ENCODE results near the gene TAS2R19. TPM values are rescaled to one million over a fixed set of nuclear protein-coding genes. Genes with fewer than 3 reads are reported as not detected.
"Not testable (repeated sequence)": the region's sequence is repeated elsewhere in the genome, so short reads cannot be mapped to it uniquely, and the experiment has no call there.

Gene TAS2R19
- 1 to 10 TPM; 3.2 to 4.7 TPM for total RNA-seq

GRCh38 chr12:11022520-11022919, at the start of gene TAS2R19:
TAS2R19 (minus strand) TSS chr12:11022620; CDS start chr12:11022571, 49 bp downstream.
- ATAC-seq, result no peak
- Mint-ChIP-seq H3K36me3 (peaks cover 11 to 23% of the 10 kb centered on the region in 2 donors), H3K9me3 (peaks cover 6% of the 10 kb centered on the region in 2 donors), H3K27ac (no peak within 1 kb of the TSS)
- DNase-seq (ENCODE audit: low spot score in 2 of 2), result no peak

GRCh38 chr12:11071414-11071813, 49.0 kb upstream of the TAS2R19 start:
- Mint-ChIP-seq H3K27ac (no peak overlapping the region), H3K9me3 (no peaks in the 10 kb centered on the region), H3K36me3 (peaks cover 5 to 40% of the 10 kb centered on the region in 2 donors)
- ATAC-seq (no peak), DNase-seq (ENCODE audit: low spot score in 2 of 2) (no peak)

GRCh38 chr12:11070999-11071398, 48.6 kb upstream of the TAS2R19 start:
- Mint-ChIP-seq H3K27ac (no peak overlapping the region), H3K36me3 (peaks cover 5 to 40% of the 10 kb centered on the region in 2 donors), H3K9me3 (no peaks in the 10 kb centered on the region)
- DNase-seq (ENCODE audit: low spot score in 2 of 2), result no peak
- no peak for ATAC-seq

- H3K36me3 Mint-ChIP-seq, result peaks cover 5 to 40% of the 10 kb centered on the region in 2 donors
- ATAC-seq, result no peak
- no peaks in the 10 kb centered on the region for H3K9me3 Mint-ChIP-seq
Measured at GRCh38 chr12:11069854-11070365, 47.5 kb upstream of the TAS2R19 start.

GRCh38 chr12:11067514-11067913, 45.1 kb upstream of the TAS2R19 start:
- Mint-ChIP-seq H3K9me3 (no peaks in the 10 kb centered on the region), H3K36me3 (peaks cover 5 to 36% of the 10 kb centered on the region in 2 donors)
- ATAC-seq, result no peak

More at GRCh38 chr12:11069854-11070365, 47.5 kb upstream of the TAS2R19 start:
- no peak overlapping the region for H3K27ac Mint-ChIP-seq
- DNase-seq (ENCODE audit: low spot score in 2 of 2), result no peak

GRCh38 chr12:11062194-11062593, 39.8 kb upstream of the TAS2R19 start, which contains the start of gene TAS2R46:
TAS2R46 (minus strand) TSS chr12:11062294; CDS start chr12:11062294, 0 bp downstream.
- ATAC-seq; H3K27ac Mint-ChIP-seq; H3K9me3 Mint-ChIP-seq; DNase-seq (ENCODE audit: low spot score in 2 of 2): not testable (repeated sequence)
- H3K36me3 Mint-ChIP-seq, result peaks cover 0 to 16% of the 10 kb centered on the region in 2 donors

More at GRCh38 chr12:11067514-11067913, 45.1 kb upstream of the TAS2R19 start:
- no peak overlapping the region for H3K27ac Mint-ChIP-seq
- no peak for DNase-seq (ENCODE audit: low spot score in 2 of 2)

- Mint-ChIP-seq H3K27ac (no peak overlapping the region), H3K36me3 (peaks cover 0 to 25% of the 10 kb centered on the region in 2 donors), H3K9me3 (no peaks in the 10 kb centered on the region)
- DNase-seq (ENCODE audit: low spot score in 2 of 2) (no peak), ATAC-seq (peak in 1 of 2 donors; percentile 38)
Measured at GRCh38 chr12:11059784-11060183, 37.4 kb upstream of the TAS2R19 start.

- ATAC-seq, result no peak
- DNase-seq (ENCODE audit: low spot score in 2 of 2), result no peak
- Mint-ChIP-seq H3K27ac (no peak overlapping the region), H3K9me3 (no peaks in the 10 kb centered on the region), H3K36me3 (peaks cover 0 to 20% of the 10 kb centered on the region in 2 donors)
Measured at GRCh38 chr12:11059041-11059440, 36.6 kb upstream of the TAS2R19 start.

GRCh38 chr12:11055306-11055705, 32.9 kb upstream of the TAS2R19 start:
- Mint-ChIP-seq H3K9me3 (peaks cover 9 to 14% of the 10 kb centered on the region in 2 donors), H3K27ac (no peak overlapping the region), H3K36me3 (peaks cover 10 to 36% of the 10 kb centered on the region in 2 donors)
- DNase-seq (ENCODE audit: low spot score in 2 of 2), result no peak
- ATAC-seq, result no peak

GRCh38 chr12:11049806-11050531, 27.5 kb upstream of the TAS2R19 start:
- Mint-ChIP-seq H3K9me3 (peaks cover 9 to 14% of the 10 kb centered on the region in 2 donors), H3K36me3 (peaks cover 24 to 38% of the 10 kb centered on the region in 2 donors)
- ATAC-seq; H3K27ac Mint-ChIP-seq; DNase-seq (ENCODE audit: low spot score in 2 of 2): not testable (repeated sequence)

GRCh38 chr12:11041366-11041765, 18.9 kb upstream of the TAS2R19 start:
- not testable (repeated sequence) for H3K9me3 Mint-ChIP-seq; DNase-seq (ENCODE audit: low spot score in 2 of 2); ATAC-seq; H3K27ac Mint-ChIP-seq
- H3K36me3 Mint-ChIP-seq, result peaks cover 24 to 29% of the 10 kb centered on the region in 2 donors

- H3K9me3 Mint-ChIP-seq, result peaks cover 0 to 3% of the 10 kb centered on the region in 2 donors
- ATAC-seq (no peak), DNase-seq (ENCODE audit: low spot score in 2 of 2) (no peak)
- peaks cover 23 to 31% of the 10 kb centered on the region in 2 donors for H3K36me3 Mint-ChIP-seq
- H3K27ac Mint-ChIP-seq, result no peak overlapping the region
Measured at GRCh38 chr12:11040162-11040561, 17.7 kb upstream of the TAS2R19 start.

GRCh38 chr12:11039171-11039570, 16.8 kb upstream of the TAS2R19 start:
- ATAC-seq, result no peak
- H3K36me3 Mint-ChIP-seq, result peaks cover 15 to 29% of the 10 kb centered on the region in 2 donors
- peaks cover 0 to 5% of the 10 kb centered on the region in 2 donors for H3K9me3 Mint-ChIP-seq
- no peak overlapping the region for H3K27ac Mint-ChIP-seq
- no peak for DNase-seq (ENCODE audit: low spot score in 2 of 2)

- H3K36me3 Mint-ChIP-seq, result peaks cover 6 to 42% of the 10 kb centered on the region in 2 donors
- ATAC-seq, result peak in 1 of 2 donors; percentile 98
- not testable (repeated sequence) for H3K9me3 Mint-ChIP-seq; DNase-seq (ENCODE audit: low spot score in 2 of 2); H3K27ac Mint-ChIP-seq
Measured at GRCh38 chr12:11033959-11034358, 11.5 kb upstream of the TAS2R19 start.

GRCh38 chr12:11031307-11031706, 8.9 kb upstream of the TAS2R19 start, which contains the start of gene TAS2R31:
TAS2R31 (minus strand) TSS chr12:11031407; CDS start chr12:11031335, 72 bp downstream.
- DNase-seq (ENCODE audit: low spot score in 2 of 2), result no peak
- no peak within 1 kb of the TSS for H3K27ac Mint-ChIP-seq
- peaks cover 10 to 42% of the 10 kb centered on the region in 2 donors for H3K36me3 Mint-ChIP-seq

GRCh38 chr12:11026118-11026517, 3.7 kb upstream of the TAS2R19 start:
- Mint-ChIP-seq H3K9me3 (peaks cover 6% of the 10 kb centered on the region in 2 donors), H3K27ac (peak overlapping the region in 1 of 2 donors; percentile 24), H3K36me3 (peaks cover 17 to 25% of the 10 kb centered on the region in 2 donors)
- DNase-seq (ENCODE audit: low spot score in 2 of 2) (no peak), ATAC-seq (no peak)

More at GRCh38 chr12:11031307-11031706, 8.9 kb upstream of the TAS2R19 start, which contains the start of gene TAS2R31:
- H3K9me3 Mint-ChIP-seq, result peaks cover 0 to 9% of the 10 kb centered on the region in 2 donors
- ATAC-seq, result no peak

GRCh38 chr12:11023387-11023786, 967 bp upstream of the TAS2R19 start:
- H3K9me3 Mint-ChIP-seq, result peaks cover 6% of the 10 kb centered on the region in 2 donors

More at GRCh38 chr12:11023387-11023786, 967 bp upstream of the TAS2R19 start:
- DNase-seq (ENCODE audit: low spot score in 2 of 2) (no peak), ATAC-seq (no peak)
- H3K36me3 Mint-ChIP-seq, result peaks cover 11 to 17% of the 10 kb centered on the region in 2 donors
- no peak overlapping the region for H3K27ac Mint-ChIP-seq

Data from activated naive CD4-positive, alpha-beta T cell treated with anti-CD3 and anti-CD28 coated beads, Interleukin-2, amount 50 U/mL, for 72 hours (primary cell).